IMR-90 (cell line): ENCODE results near the gene TEPSIN. TPM values are rescaled to one million over a fixed set of nuclear protein-coding genes. Genes with fewer than 3 reads are reported as not detected.

ENCODE experiments used
- ATAC-seq: fragments of 200-7000 bp; cut with Tn5 transposase; 2 replicates; pipeline ENCODE4 v1.9.1; 2020; ENCODE audit warnings: low read depth, mild to moderate bottlenecking, moderate library complexity
- BruUV-seq: library from RNA; stranded (reverse); fragments of 400-500 nt; replicated peaks from 2 replicates; lab custom pipeline; 2021; lab: Mats Ljungman, UMichigan
- CTCF ChIA-PET: fragments of 300-600 bp; formaldehyde crosslinking; extraction: SDS; loops from one replicate; lab custom pipeline; 2021; ENCODE audit warnings: antibody characterized with exemption; lab: Yijun Ruan, JAX
- POLR2A ChIA-PET: fragments of 300-600 bp; sonication (Branson Sonifier 250); formaldehyde crosslinking; loops from one replicate; lab custom pipeline; 2022; ENCODE audit warnings: antibody characterized with exemption; ENCODE audit not compliant: unreplicated experiment; lab: Charles Lee
- DNase-seq: peaks from one replicate; pipeline ENCODE4 v3.0.0; 2013
- H2AFZ ChIP-seq: replicated peaks from 2 replicates; pipeline ENCODE3; 2013; ENCODE audit warnings: low read length, mild to moderate bottlenecking; ENCODE audit not compliant: poor library complexity
- H2AK5ac ChIP-seq: 2 replicates; pipeline ENCODE4 v1.6.1; 2013; ENCODE audit warnings: low read depth, low read length, inconsistent platforms
- H2AK9ac ChIP-seq: replicated peaks from 2 replicates; pipeline ENCODE3; 2013; ENCODE audit warnings: mild to moderate bottlenecking, low read depth, low read length, moderate library complexity; ENCODE audit not compliant: poor library complexity
- H2BK120ac ChIP-seq: 2 replicates; pipeline ENCODE4 v1.6.1; 2013; ENCODE audit warnings: low read depth, low read length, inconsistent platforms
- H2BK15ac ChIP-seq: 3 replicates; pipeline ENCODE4 v1.6.1; 2013; ENCODE audit warnings: low read depth, low read length, inconsistent platforms
- H2BK20ac ChIP-seq: 2 replicates; pipeline ENCODE4 v1.6.1; 2013; ENCODE audit warnings: low read depth, mild to moderate bottlenecking, inconsistent platforms, low read length, moderate library complexity
- H2BK5ac ChIP-seq: 2 replicates; pipeline ENCODE4 v1.6.1; 2013; ENCODE audit warnings: mild to moderate bottlenecking, low read depth, low read length, inconsistent platforms; ENCODE audit not compliant: poor library complexity, severe bottlenecking
- H3K14ac ChIP-seq: replicated peaks from 2 replicates; pipeline ENCODE4 v1.6.1; 2013; ENCODE audit warnings: low read depth, low read length, inconsistent platforms
- H3K18ac ChIP-seq: 2 replicates; pipeline ENCODE4 v1.6.1; 2013; ENCODE audit warnings: low read depth, low read length, control low read depth
- H3K23ac ChIP-seq: 2 replicates; pipeline ENCODE4 v1.6.1; 2013; ENCODE audit warnings: low read depth, low read length, inconsistent platforms
- H3K27ac ChIP-seq: 2 replicates; pipeline ENCODE4 v1.5.1; 2013; ENCODE audit warnings: mild to moderate bottlenecking, control low read depth, low read length; ENCODE audit not compliant: insufficient read depth
- H3K27me3 ChIP-seq: 2 replicates; pipeline ENCODE4 v1.6.1; 2013; ENCODE audit warnings: low read length; ENCODE audit not compliant: control insufficient read depth, insufficient read depth
- H3K36me3 ChIP-seq: 2 replicates; pipeline ENCODE4 v1.6.1; 2013; ENCODE audit warnings: low read length, mixed read lengths; ENCODE audit not compliant: control insufficient read depth, insufficient read depth
- H3K4ac ChIP-seq: 2 replicates; pipeline ENCODE4 v1.6.1; 2013; ENCODE audit warnings: low read depth, low read length, inconsistent platforms
- H3K4me1 ChIP-seq: 2 replicates; pipeline ENCODE4 v1.6.1; 2013; ENCODE audit warnings: low read length, mixed read lengths; ENCODE audit not compliant: control insufficient read depth, insufficient read depth
- H3K4me2 ChIP-seq: 2 replicates; pipeline ENCODE4 v1.6.1; 2013; ENCODE audit warnings: low read depth, mild to moderate bottlenecking, control low read depth, low read length, moderate library complexity
- H3K4me3 ChIP-seq: 2 replicates; pipeline ENCODE4 v1.5.1; 2013; ENCODE audit warnings: low read depth, mild to moderate bottlenecking, control low read depth, low read length, moderate library complexity; ENCODE audit not compliant: insufficient read depth
- H3K56ac ChIP-seq: 2 replicates; pipeline ENCODE4 v1.6.1; 2013; ENCODE audit warnings: low read length, inconsistent platforms; ENCODE audit not compliant: insufficient read depth; ENCODE audit errors: extremely low read depth
- H3K79me1 ChIP-seq, 2 experiments: 2 replicates each; pipeline ENCODE4 v1.6.1; 2013; ENCODE audit warnings: low read length in 2 of 2, inconsistent platforms in 1 of 2, low read depth in 1 of 2
- H3K9ac ChIP-seq: 2 replicates; pipeline ENCODE4 v1.6.1; 2013; ENCODE audit warnings: low read depth, low read length, control low read depth
- H3K9me1 ChIP-seq: 2 replicates; pipeline ENCODE4 v1.6.1; 2013; ENCODE audit warnings: low read length, inconsistent platforms; ENCODE audit not compliant: insufficient read depth
- H3K9me3 ChIP-seq: 2 replicates; pipeline ENCODE4 v1.6.1; 2013; ENCODE audit warnings: low read length; ENCODE audit not compliant: control insufficient read depth, insufficient read depth
- H4K20me1 ChIP-seq: 2 replicates; pipeline ENCODE4 v1.6.1; 2013; ENCODE audit warnings: low read length, inconsistent platforms; ENCODE audit not compliant: insufficient read depth
- H4K5ac ChIP-seq: 2 replicates; pipeline ENCODE4 v1.6.1; 2013; ENCODE audit warnings: mild to moderate bottlenecking, low read depth, low read length, control low read depth
- H4K8ac ChIP-seq, 2 experiments: 2 replicates each; pipeline ENCODE4 v1.6.1; 2013; ENCODE audit warnings: low read depth in 2 of 2, low read length in 2 of 2, control low read depth in 1 of 2, inconsistent platforms in 1 of 2
- H4K91ac ChIP-seq: 2 replicates; pipeline ENCODE4 v1.6.1; 2013; ENCODE audit warnings: low read depth, low read length, inconsistent platforms; ENCODE audit not compliant: insufficient read depth
- FOS ChIP-seq: fragments of 150-350 bp; IDR thresholded peaks from 2 replicates; pipeline ENCODE4 v1.6.1; 2016; ENCODE audit warnings: low read depth, low read length
- SMC3 ChIP-seq: fragments of 150-350 bp; IDR thresholded peaks from 2 replicates; pipeline ENCODE4 v1.6.1; 2016; ENCODE audit warnings: low read depth, mild to moderate bottlenecking, antibody characterized with exemption, low read length, moderate library complexity
- WGBS, 2 experiments: methylation state at CpG; one replicate each; pipeline versions ENCODE4 v1.1.5 to v1.1.7; 2013; ENCODE audit warnings: missing lambda C conversion rate in 2 of 2; ENCODE audit not compliant: insufficient read length in 1 of 2; ENCODE audit errors: extremely low coverage in 2 of 2; 5-methylcytosine and 5-hydroxymethylcytosine counted together
- dilution Hi-C: fragments of 300-500 bp; cut with HindIII; formaldehyde crosslinking; loops from one replicate; pipeline ENCODE4 v1.14.3; 2018; ENCODE audit warnings: low sequenced_read_pairs; ENCODE audit not compliant: unreplicated experiment
- in situ Hi-C: fragments of 300-500 bp; cut with MboI; formaldehyde crosslinking; loops from 3 replicates; pipeline ENCODE4 v1.14.3; 2019; ENCODE audit warnings: low sequenced_read_pairs, inconsistent platforms, mixed read lengths
- intact Hi-C: fragments of 100-400 bp; cut with micrococcal nuclease; formaldehyde crosslinking; loops from 2 replicates; pipeline ENCODE4 v1.10.0; 2022
- polyA plus RNA-seq, 3 experiments: library from polyadenylated mRNA; depleted of rRNA; stranded (reverse); fragments of >200 nt; gene quantifications; 2 replicates each; pipeline ENCODE4 v1.2.3, GENCODE V29; 2012; ENCODE audit warnings: low replicate concordance in 1 of 3
- total RNA-seq: library from RNA; depleted of rRNA; stranded (reverse); fragments of >200 nt; gene quantifications from 2 replicates; pipeline ENCODE4 v1.2.3, GENCODE V29; 2012

Gene TEPSIN
- total and polyA plus RNA-seq, 2 of the 4 experiments (the other 2 are of a cell fraction) = 3.2 to 28.1 TPM

- in situ Hi-C loops = no loop called here
- Histone ChIP-seq H3K4me2 (no peak overlapping the region), H2AK5ac (no peak overlapping the region), H3K27me3 (no peaks in the 10 kb centered on the region), H3K23ac (no peak overlapping the region), H3K9me1 (0 out of 2 replicates have a peak, but pooled peaks cover 6% of the 10 kb centered on the region), H2BK15ac (no peak overlapping the region), H2BK120ac (no peak overlapping the region), H3K79me1 (no peaks in the 10 kb centered on the region; a peak in 1 of 4 replicates), H3K14ac (no peak overlapping the region), H3K4ac (no peak overlapping the region), H3K56ac (no peak overlapping the region), H3K9ac (no peak overlapping the region), H3K36me3 (peaks cover 3% of the 10 kb centered on the region; the same call in 1 of the 2 replicates), H2BK5ac (no peak overlapping the region), H3K27ac (no peak overlapping the region), H4K91ac (no peak overlapping the region), H4K8ac (no peak overlapping the region), H4K20me1 (no peaks in the 10 kb centered on the region; the same call in 1 of the 2 replicates), H2AFZ (no peak overlapping the region), H2AK9ac (no peak overlapping the region), H3K4me1 (no peaks in the 10 kb centered on the region), H3K9me3 (no peaks in the 10 kb centered on the region), H2BK20ac (no peak overlapping the region), H3K4me3 (no peak overlapping the region), H4K5ac (no peak overlapping the region), H3K18ac (no peak overlapping the region)
- no peak for TF ChIP-seq FOS
- no peak for TF ChIP-seq SMC3
- ATAC-seq (no peak), DNase-seq (no peak)
- intact Hi-C loops = no loop called here
- dilution Hi-C loops = no loop called here
- CTCF ChIA-PET = no interaction called here
- WGBS, 2 experiments = 80% methylated on average over 1 of the region's 10 CpGs; no CpG with 5 or more reads in 1 of the 2 experiments
- POLR2A ChIA-PET = no interaction called here
- no TSS peak for BruUV-seq
These were observed 28.4 kb downstream of the TEPSIN start for GRCh38 chr17:81210466-81210865.
